IPS DF 4.7 (cell line): ENCODE results near the gene SPDYA.

ENCODE experiments used
- DNase-seq: peaks from one replicate; pipeline ENCODE4 v3.0.0-alpha.2; 2013; ENCODE audit warnings: low spot score; ENCODE audit errors: extremely low read depth

SPDYA gene

DNA sequence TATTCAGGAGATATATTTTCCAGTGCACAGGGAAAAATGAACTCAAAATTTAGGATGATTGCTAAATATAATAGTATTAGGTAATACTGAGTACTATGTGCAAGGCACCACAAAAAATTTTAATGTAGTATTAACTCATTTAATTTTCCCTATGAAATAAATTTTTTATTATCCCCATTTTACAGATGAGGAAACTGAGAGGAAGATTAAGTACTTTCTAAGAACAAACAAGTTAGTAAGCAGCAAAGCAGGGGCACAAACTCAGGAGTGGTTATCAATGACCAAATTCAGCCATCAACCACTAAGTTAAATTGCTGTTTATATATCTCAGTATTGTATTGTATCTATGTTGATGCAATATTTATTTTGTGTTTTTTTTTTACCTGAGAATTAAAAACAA lies 14.2 kb downstream of the SPDYA start:
- no peak for DNase-seq

DNA sequence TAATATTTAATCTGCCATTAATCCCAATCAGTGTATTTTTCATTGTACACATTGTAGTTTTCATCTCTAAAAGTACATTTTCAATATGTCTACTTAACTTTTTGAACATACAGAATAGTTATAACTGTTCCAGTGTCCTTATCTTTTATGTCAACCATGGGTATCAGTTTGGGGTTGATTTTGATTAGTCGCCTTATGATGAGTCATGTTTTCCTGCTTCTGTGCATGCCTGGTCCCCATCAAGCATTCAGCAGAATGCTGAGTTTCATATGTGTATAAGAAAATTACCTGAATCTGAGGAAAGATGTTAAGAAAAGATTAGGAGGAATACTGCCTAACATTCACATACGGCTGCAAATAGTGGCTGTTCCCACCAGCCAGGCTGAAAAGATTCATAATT lies 17.7 kb downstream of the SPDYA start:
- no peak for DNase-seq

DNA sequence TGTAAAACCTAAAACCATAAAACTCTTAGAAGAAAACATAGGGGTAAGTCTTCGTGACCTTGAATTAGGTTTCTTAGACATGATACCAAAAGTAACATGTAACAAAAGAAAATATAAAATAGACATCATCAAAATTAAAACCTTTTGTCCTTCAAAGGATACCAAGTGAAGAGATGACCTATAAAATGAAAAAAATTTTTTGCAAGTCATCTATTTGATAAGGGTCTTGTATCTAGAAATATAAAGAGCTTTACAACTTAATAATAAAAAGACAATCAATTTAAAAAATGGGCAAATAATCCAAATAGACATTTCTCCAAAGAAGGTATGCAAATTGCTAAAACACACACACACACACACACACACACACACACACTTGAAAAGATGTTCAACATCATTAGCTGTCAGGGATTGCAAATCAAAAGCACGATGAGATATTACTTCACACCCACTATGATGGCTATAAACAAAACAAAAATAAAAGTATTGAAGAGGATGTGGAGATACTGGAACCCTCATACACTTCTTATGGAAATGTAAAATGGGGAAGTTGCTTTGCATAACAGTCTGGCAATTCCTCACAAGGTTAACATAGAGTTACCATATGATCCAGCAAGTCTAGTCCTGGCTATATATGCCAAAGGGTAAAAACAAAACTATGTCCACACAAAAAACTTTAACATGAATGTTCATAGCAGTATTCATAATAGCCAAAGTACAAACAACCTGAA lies 23.3 kb downstream of the SPDYA start:
- no peak for DNase-seq

DNA sequence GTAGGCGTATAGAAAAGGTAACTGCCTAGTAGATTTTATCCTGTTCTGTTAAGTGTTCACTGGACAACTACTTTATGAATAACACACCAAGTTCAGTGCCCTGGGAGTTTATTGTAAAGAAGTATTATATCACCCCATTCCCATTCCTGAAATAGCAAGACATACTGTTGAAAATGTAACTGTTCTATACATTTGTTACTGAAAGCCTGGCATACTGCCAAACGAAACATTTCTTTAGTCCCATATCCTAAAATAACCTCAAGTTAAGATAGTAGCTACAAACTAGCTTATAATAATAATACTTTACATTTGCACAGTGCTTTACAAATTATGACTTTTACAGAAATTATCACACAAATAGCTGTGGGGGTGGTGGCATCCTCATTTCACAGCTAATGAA lies 25.1 kb downstream of the SPDYA start:
- no peak for DNase-seq

DNA sequence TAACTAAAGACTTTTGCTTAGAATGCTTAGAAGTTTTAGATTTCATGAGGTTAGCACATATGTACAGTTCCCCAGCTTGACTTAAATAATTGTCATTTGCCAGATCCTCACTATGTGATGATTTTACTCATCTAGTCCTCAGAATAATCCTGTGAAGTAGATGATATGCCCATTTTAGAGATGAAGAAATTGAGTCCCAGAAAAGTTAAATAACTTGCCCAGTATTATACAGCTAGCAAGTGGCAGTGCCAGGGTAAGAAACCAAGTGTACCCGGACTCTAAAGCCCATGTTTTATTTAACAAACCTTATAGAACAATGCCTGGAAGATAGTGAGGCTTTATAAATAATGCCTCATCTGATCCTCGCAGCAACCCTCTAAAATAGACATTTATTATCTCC lies 28.3 kb downstream of the SPDYA start:
- DNase-seq = no peak

DNA sequence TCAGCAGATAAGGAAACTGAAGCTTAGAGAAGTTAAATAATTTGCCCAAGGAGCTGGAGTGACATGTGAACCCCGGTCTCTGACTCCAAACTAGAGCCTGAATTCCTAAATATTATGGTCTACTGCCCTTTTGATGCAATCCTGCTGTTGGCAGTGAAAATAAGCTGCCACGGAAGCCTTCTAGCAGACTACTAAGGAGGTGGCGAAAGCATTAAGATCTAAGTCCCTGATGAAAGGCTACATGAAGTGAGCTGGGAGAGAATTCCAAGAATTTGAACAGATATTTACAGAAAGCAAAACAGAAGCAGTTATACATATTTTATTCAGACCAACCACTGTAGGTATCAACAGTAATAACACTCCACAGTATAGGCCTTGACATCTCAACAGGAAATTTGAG lies 31.4 kb downstream of the SPDYA start:
- DNase-seq = no peak

DNA sequence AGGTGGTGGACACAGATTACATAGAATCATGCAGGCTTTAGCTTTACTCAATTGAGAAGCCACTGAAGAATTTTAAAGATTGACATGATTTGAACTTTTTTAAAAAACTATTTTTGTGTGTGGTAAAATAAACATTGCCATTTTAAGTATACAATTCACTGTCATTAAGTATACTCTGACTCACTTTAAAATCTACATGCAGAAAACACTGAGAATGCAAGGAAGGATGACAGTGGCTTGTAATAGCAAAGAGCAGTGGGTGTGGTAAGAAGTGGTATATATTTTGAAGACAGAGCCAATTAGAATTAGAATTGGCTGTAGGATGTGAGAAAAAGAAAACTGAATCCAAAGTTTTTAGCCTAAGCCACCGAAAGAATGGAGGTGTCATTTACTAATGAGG lies 44.6 kb downstream of the SPDYA start:
- no peak for DNase-seq

DNA sequence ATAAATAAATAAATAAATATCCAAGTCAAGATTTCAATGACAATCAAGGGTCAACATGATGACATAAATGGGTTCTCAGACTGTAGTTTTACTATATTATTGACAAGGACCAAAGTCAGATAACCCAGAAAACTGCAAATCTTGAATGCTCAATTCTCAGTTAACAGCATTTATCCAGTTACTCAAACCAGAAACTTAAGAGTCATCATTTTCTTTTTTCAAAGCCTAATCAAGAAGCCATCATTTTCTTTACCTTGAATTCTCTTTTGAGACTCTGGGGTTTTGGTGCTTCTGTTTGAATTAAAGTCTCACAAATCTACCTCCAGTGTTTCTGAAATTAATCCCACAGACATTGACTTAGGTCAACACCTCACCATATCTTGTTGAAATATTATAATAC lies 45.3 kb downstream of the SPDYA start:
- no peak for DNase-seq

DNA sequence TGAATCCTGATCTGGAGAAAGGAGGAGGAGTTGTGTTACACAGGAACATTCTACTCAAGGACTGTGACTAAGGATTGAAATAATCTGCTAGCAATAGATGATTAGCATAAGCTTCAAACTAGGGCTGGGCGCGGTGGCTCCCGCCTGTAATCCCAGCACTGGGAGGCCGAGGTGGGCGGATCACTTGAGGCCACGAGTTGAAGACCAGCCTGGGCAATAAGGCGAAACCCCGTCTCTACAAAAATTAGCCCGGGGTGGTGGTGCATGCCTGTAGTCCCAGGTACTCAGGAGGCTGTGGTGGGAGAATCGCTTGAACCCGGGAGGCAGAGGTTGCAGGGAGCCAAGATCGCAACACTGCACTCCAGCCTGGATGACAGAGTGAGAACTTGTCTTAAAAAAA lies 58.0 kb downstream of the SPDYA start:
- DNase-seq = no peak

DNA sequence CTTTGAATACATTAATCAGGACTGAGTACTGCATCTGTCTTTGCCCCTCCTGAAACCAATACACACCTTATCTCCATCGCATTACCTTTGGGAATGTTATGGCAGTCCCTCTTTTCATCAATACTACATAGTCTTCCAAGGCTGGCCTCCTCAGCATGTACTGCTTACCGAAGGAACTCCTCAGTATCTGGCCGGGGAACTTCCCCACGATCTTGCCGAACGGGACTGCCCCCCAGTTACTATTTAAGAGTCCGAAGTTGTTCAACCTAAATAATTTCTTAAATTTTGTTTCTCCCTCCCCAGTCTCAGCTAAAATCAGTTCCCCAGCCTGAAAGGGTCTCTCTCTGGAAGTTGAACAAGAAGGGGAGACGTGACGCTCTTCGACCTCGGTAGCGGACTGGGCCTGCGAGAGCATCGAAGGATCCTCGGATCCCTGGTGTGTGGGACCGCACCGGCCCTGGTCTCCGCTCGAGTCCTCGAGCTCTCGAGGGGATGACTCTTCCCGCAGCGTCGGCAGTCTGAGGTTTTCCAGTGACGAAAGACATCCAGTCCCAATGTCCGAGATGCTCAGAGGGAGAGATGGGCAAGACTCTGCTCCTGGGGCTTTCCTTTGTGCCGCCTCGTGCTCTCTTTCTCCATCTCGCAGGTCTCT lies 59.0 kb downstream of the SPDYA start:
- DNase-seq = no peak

DNA sequence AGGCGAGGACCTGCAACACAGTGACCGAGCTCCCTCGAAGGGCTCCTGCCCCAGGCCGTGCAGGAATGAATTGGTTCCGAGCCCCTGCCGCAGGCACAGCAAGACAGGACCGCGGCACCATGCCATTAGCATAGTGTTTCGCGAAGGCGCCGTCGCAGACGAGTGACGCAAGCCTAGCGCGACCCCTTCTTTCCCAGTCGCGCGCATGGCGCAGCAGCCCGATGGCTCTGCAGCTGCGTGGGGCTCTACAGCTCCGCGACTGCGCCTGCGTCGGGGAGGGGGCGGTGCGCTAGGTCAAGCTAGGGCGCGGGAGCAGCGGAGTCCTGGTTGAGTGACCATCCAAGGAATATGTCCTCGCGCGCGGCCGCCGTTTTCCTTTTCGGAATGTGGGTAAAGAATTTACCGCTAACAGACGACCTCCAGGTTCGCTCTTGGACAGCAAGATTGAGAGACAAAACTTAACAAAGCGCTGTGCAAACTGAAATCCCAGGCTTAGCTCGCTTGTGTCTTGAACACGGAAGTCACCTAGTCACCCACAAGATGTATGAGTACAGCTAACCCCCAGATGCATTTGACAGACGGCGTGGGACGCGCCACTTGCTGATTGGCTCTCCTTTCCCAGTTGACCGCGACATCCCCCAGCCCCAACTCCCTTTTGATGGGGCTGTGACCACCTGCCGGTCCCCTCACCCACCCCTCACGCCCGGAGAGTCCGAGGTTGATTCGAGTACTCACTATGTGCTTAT lies 59.7 kb downstream of the SPDYA start, which contains the start of gene TRMT61B:
TRMT61B (minus strand) TSS at position 164 of the 746 bp plus-strand sequence; CDS start at position 132, 32 bp downstream.
- DNase-seq = peak; percentile 87

DNA sequence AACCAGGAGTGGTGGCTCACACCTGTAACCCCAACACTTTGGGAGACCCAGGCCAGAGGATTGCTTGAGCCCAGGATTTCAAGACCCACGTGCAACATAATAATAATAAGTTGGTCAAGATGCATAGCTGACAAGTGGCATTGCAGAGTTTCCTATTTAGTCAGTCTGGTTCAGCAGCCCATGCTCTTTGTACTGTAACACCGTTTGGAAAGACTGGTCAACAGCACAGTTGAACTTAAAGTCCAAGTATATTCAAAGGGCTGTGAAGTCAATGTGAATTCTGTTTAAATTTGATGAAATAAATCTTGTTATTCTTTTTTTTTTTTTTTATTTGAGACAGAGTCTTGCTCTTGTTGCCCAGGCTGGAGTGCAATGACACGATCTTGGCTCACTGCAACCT lies 61.0 kb downstream of the SPDYA start:
- DNase-seq = no peak

DNA sequence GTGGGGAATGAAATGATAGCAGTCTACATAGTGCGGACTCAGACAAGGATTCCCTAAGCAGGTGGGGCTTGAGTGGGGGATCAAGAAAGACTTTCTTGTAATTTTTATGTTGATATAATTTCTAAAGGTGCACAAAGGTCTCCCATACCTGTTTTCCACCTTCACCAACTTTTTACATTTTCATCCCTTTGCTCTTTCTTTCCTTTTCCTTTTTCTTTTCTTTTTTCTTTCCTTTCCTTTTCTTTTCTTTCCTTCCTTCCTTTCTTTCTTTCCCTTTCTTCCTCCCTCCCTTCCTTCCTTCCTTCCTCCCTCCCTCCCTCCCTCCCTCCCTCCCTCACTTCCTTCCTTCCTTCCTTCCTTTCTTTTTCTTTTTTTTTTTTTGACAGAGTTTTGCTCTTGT lies 69.6 kb downstream of the SPDYA start:
- DNase-seq = no peak

DNA sequence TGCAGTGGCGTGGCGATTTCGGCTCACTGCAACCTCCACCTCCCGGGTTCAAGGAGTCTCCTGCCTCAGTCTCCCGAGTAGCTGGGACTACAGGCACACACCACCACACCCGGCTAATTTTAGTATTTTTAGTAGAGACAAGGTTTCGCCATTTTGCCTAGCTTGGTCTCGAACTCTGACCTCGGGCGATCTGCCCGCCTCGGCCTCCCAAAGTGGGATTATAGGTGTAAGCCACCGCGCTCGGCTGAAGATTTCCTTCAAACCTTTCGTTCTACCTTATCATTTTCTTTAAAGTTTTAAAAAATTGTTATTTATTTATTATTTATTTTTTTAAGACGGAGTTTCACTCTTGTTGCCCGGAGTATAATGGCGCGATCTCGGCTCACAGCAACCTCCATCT lies 82.9 kb downstream of the SPDYA start:
- no peak for DNase-seq

DNA sequence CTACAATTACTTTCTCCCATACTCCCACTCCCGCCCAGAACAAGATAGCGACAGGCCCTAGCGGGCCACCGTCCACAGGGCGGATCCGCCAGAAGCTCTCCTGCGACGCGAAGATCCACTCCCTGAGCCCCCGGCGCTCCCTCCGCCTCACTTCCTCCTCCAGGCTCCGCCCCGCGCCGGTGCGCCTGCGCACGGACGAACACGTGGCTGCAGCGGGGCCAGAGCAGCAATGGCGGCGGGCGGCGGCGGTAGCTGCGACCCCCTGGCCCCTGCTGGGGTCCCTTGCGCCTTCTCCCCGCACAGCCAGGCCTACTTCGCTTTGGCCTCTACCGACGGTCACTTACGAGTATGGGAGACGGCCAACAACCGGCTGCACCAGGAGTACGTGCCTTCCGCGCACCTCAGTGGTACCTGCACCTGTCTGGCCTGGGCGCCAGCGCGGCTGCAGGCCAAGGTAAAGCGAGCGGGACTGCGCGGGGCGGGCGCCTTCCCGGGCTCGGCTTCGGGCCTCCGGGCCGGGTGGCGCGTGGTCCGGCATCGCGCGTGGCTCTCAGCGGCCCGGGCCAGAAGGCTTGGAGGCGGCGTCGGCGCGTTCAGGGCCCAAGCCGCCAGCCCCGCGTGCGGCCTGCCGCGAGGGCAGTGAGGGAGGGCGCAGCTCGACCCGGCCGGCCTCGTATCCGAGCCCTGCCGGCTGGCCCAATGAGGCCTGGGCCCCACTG lies 84.0 kb downstream of the SPDYA start, which contains the start of gene WDR43:
WDR43 (plus strand) TSS at position 198 of the 719 bp plus-strand sequence; CDS start at position 230, 32 bp downstream.
- DNase-seq = peak; percentile 89

DNA sequence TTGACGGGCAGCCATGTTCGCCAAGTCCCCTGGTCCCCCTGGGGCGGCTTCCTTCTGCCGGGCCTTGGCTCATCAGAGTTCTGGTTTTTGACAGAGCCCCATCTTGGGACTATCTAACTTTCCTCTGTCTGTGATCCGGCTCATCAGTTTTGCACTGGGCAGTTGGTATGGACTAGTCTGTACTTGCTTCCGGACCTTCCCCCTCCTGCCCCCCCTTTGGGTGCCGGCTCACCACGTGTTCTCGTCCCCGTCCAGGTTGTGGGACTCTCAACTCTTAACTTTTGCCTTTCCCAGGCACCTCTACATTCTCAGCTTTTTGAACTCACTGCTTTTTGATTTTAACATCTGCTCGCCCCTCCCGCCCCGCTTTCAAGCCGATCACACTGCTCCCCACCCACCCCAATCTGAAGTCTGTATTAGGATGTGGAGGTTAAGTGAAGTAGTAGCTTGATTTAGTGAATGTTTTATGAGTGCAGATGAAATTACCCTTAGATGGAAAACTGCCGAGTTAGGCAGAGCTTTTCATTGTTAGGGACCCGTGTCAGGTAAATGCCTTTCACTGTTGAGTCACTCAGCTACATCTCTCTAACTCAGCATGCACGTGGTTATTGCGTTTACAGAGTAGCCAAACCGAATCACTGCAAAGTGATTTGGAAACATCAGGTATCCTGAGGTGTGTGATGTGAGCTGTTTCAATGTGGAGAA lies 84.7 kb downstream of the SPDYA start:
- DNase-seq = no peak

DNA sequence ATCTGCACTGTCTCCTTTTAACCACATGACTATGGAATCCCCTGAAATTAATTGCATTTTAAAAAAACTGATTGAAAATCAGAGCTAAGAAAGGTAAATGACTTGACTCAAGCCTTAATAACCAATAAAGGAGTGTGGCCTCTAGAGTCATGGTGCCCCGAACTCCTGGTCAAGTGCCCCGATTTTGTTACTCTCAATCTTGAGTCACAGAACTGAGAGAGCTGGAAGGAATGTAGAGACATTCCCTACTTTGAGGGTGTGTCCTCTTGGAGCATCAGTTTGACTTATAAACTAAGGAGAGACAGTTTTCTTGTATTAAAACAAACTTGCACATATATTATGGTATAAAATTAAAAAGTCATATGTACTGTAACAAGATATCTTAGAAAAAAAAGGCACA lies 86.3 kb downstream of the SPDYA start:
- no peak for DNase-seq

DNA sequence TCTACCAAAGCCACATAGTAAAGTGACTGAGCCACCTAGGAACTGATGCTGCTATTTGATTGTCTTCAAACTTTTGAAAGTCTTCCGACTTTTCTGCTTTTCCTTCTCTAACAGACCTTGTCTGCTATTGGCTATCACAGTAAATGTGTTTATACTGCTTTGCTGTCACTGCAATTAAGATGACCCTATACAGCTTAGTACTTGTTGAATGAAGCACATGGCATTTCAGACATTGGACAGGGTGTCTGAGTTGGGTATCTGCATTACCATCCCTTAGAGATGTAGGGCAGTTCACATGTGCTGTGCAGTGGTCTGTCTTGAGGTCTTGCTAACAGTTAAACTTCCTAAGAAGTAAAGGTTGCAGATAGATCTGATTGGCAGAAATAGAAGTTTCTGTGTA lies 87.4 kb downstream of the SPDYA start:
- DNase-seq = no peak
